Measurements from ENCODE around the gene RAC2.

Gene RAC2

GRCh38 chr22:37283393-37283937 lies 39.4 kb upstream of the RAC2 start:
- Histone ChIP-seq H3K27me3 (peaks cover 6% of the 10 kb centered on the region; the same call in 1 of the 2 replicates), H3K36me3 (no peaks in the 10 kb centered on the region), H3K4me1 (no peaks in the 10 kb centered on the region), H3K4me3 (ENCODE audit: low read depth, low read length) (no peak overlapping the region), H3K9me3 (no peaks in the 10 kb centered on the region; the same call in 1 of the 2 replicates)
- no peak for DNase-seq
- TF ChIP-seq, protein P1, sequence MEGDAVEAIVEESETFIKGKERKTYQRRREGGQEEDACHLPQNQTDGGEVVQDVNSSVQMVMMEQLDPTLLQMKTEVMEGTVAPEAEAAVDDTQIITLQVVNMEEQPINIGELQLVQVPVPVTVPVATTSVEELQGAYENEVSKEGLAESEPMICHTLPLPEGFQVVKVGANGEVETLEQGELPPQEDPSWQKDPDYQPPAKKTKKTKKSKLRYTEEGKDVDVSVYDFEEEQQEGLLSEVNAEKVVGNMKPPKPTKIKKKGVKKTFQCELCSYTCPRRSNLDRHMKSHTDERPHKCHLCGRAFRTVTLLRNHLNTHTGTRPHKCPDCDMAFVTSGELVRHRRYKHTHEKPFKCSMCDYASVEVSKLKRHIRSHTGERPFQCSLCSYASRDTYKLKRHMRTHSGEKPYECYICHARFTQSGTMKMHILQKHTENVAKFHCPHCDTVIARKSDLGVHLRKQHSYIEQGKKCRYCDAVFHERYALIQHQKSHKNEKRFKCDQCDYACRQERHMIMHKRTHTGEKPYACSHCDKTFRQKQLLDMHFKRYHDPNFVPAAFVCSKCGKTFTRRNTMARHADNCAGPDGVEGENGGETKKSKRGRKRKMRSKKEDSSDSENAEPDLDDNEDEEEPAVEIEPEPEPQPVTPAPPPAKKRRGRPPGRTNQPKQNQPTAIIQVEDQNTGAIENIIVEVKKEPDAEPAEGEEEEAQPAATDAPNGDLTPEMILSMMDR (IDR thresholded peaks at IDR 0.05; ENCODE audit: low read depth, low read length), result no peak

- Histone ChIP-seq H3K27me3 (peaks cover 3% of the 10 kb centered on the region; the same call in 1 of the 2 replicates), H3K4me3 (ENCODE audit: low read depth, low read length) (no peak within 1 kb of the TSS), H3K4me1 (no peaks in the 10 kb centered on the region), H3K36me3 (no peaks in the 10 kb centered on the region), H3K9me3 (no peaks in the 10 kb centered on the region; the same call in 1 of the 2 replicates)
- DNase-seq, result no peak
- TF ChIP-seq, protein P1 (IDR thresholded peaks at IDR 0.05; ENCODE audit: low read depth, low read length), result no peak
Observed at GRCh38 chr22:37282385-37282677, 38.3 kb upstream of the RAC2 start, which contains the start of gene CYTH4. Gene CYTH4 (plus strand): TSS chr22:37282508. CDS start chr22:37282570, 62 bp downstream.

GRCh38 chr22:37281646-37282384 lies 37.7 kb upstream of the RAC2 start:
- TF ChIP-seq, protein P1 (IDR thresholded peaks at IDR 0.05; ENCODE audit: low read depth, low read length), result no peak
- no peaks in the 10 kb centered on the region for H3K4me1 ChIP-seq
- no peaks in the 10 kb centered on the region; the same call in 1 of the 2 replicates for H3K9me3 ChIP-seq
- peaks cover 3% of the 10 kb centered on the region; the same call in 1 of the 2 replicates for H3K27me3 ChIP-seq
- H3K36me3 ChIP-seq, result no peaks in the 10 kb centered on the region
- H3K4me3 ChIP-seq (ENCODE audit: low read depth, low read length), result no peak overlapping the region
- DNase-seq, result no peak

DNA sequence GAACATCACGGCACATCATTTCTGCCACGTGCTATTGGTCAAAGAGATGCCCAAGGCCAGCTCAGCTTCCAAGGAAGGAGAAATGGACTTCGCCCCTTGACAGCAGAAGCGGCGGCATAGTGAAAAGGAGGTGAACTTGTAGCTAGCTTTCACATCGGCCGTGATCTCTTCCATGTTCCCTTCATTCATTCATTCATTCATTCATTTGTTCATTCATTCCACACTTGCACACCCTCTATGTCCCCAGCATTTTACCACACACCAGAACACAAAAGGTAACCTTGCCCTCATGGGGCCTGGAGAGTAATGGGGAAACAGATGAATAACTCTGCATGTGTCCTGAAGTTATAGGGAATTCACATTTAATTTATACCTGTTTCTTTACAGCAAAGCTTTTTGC lies 37.1 kb upstream of the RAC2 start:
- Histone ChIP-seq H3K27me3 (no peaks in the 10 kb centered on the region; the same call in 1 of the 2 replicates), H3K36me3 (no peaks in the 10 kb centered on the region), H3K9me3 (no peaks in the 10 kb centered on the region; the same call in 1 of the 2 replicates), H3K4me3 (ENCODE audit: low read depth, low read length) (no peak overlapping the region), H3K4me1 (no peaks in the 10 kb centered on the region)
- TF ChIP-seq, protein P1 (IDR thresholded peaks at IDR 0.05; ENCODE audit: low read depth, low read length), result no peak
- DNase-seq, result no peak

DNA sequence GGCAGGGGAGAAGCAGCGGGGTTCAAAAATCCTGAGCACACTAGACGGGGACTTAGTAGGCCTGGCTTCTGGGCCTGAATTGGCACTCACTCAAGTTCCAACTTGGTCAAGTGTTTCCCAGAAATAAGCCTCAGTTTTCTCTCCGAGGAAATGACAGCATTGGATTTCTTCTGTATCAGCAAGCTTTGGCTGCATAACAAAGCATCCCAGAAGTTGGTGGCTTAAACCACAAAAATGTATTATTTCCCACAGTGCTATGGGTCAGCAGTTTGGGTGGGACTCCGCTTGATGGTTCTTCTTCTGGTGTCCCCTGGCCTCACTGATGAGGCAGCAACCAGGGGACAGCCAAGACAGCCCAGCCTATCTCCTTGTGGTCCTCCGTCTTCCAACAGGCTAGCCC lies 36.6 kb upstream of the RAC2 start:
- TF ChIP-seq, protein P1 (IDR thresholded peaks at IDR 0.05; ENCODE audit: low read depth, low read length), result no peak
- no peaks in the 10 kb centered on the region; the same call in 1 of the 2 replicates for H3K27me3 ChIP-seq
- H3K36me3 ChIP-seq, result no peaks in the 10 kb centered on the region
- DNase-seq, result no peak
- no peaks in the 10 kb centered on the region; the same call in 1 of the 2 replicates for H3K9me3 ChIP-seq
- no peaks in the 10 kb centered on the region for H3K4me1 ChIP-seq
- H3K4me3 ChIP-seq (ENCODE audit: low read depth, low read length), result no peak overlapping the region
